ENCODE data around the gene TICAM2.

TICAM2 gene

GRCh38 chr5:115532517-115532916 lies 69.8 kb downstream of the TICAM2 start:
- no peak for DNase-seq (ENCODE audit: low spot score)

DNA sequence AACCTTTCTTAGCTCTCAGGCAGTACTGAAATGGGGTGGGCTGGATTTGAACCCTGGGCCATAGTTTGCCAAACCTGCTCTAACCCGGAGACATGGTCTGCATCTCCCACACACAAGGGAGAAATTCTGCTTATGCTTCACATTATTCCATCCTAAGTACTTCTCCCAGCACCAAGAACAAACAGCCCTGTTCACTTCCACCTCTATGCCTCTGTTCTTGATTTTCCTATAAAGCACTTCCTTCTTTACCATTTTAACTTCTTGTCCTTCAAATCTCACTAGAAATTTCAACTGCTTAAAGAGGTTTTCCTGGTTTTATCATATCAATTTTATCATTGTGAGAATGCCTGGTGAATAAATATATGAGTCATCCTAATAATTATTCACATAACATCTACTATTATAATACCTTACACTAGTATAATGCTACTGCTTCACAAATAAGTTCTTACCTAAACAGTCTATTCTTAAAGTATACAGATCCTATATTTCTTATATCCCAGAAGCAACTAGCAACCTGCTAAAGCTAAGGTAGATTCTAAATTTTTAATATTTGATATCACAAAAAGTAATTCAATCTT lies 70.4 kb downstream of the TICAM2 start:
- no peak for DNase-seq (ENCODE audit: low spot score)

GRCh38 chr5:115531380-115531779 lies 70.9 kb downstream of the TICAM2 start:
- DNase-seq (ENCODE audit: low spot score), result no peak

- no peak for DNase-seq (ENCODE audit: low spot score)
These were observed 71.9 kb downstream of the TICAM2 start for GRCh38 chr5:115530426-115530825.
